NK-92 (cell line): ENCODE data around the gene RMC1.
"Not testable (repeated sequence)": the region's sequence is repeated elsewhere in the genome, so short reads cannot be mapped to it uniquely, and the experiment has no call there.

ENCODE experiments used
- DNase-seq: peaks from one replicate; lab custom pipeline; 2025; ENCODE audit not compliant: unreplicated experiment; lab: John Stamatoyannopoulos, UW

The RMC1 gene

DNA sequence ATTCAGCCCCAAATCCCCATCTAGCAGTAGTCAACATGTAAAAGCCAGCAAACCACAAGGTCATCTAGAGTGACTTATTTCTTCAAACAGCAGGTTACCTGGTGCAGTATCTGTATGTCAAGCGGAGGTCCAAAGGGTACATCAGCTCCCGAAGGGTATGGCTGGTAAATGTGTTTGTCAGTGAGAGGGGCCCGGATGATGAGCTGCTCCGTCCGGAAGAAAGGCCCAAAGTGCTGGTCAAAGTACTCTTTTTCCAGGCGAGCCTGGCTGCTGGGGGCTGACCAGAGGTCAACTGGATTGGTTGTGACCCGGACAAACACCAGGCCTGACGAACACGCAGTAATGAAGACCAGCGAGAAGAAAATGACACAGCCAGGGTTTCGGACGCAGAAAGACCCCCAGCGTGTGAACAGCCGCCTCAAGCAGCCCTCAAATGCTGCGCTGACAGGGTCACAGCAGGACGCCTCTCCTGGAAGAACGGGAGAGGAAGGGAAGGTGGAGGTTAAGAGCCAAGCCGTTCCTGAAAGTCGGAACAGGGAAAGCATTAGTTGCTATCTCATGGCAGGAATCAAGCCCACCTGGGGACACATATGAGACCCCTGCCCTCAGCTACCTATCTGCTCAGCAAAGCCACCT lies 53.0 kb downstream of the RMC1 start:
- DNase-seq = no peak

- not testable (repeated sequence) for DNase-seq
Observed at GRCh38 chr18:23557511-23557910, 54.2 kb downstream of the RMC1 start.

DNA sequence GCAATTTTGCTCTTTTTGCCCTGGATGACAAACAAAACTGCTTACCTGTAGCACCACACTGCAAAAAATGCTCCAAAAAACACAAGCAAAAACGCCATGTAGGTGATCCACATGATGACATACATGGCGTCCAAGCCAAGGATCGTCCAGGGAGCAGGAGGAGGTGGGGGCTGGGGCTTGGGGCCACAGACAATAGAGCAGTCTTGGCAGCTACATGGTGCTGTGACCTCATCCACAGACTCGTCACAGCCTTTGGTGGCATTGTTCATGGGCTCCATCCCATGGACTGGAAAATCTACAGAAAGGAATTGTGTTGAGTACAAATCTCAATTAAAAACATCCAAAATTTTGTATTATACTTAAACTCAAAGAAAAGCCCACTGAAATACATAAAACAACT lies 56.9 kb downstream of the RMC1 start:
- no peak for DNase-seq

DNA sequence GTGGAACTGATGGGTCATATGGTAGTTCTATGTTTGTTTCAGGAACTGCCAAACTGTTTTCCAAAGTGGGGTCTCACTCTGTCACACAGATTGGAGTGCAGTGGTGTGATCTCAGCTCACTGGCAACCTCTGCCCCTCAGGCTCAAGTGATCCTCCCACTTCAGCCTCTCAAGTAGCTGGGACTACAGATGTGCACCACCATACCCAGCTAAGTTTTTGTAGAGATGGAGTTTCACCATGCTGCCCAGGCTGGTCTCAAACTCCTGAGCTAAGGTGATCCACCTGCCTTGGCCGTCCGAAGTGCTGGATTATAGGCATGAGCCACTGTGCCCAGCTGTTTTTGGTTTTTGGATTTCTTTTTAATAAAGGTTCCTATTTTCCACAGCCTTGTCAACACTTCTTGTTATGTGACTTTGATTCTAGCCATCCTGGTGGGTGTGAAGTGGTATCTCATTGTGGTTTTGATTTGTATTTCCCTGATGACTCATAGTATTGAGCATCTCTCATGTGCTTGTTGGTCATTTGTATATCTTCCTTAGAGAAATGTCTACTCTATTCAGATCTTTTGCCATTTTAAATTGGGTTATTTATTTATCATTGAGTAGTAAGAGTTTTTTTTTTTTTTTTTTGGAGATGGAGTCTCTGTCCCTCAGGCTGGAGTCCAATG lies 60.2 kb downstream of the RMC1 start:
- no peak for DNase-seq

DNA sequence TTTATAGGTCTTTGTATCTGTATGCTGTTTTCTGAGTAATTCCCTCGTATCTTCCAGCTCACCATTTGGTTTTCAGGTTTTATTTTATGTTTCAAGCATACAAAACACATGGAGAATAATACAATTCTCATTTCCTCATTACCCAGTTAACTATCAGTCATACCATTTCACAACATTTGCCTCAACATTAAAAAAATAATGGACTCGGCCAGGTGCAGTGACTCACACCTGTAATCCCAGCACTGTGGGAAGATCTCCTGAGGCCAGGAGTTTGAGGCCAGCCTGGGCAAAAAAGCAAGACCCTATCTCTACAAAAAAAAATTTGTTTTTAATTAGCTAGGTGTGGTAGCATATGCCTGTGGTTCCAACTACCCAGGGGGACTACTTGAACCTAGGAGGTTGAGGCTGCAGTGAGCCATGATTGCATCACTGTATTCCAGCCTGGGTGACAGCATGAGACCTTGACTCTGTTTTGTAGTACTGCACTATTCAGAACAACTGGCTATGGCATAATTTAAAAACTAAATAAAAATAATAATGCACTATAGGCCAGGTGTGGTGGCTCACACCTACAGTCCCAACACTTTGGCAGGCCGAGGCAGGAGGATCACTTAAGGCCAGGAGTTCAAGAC lies 62.7 kb downstream of the RMC1 start:
- DNase-seq = no peak

DNA sequence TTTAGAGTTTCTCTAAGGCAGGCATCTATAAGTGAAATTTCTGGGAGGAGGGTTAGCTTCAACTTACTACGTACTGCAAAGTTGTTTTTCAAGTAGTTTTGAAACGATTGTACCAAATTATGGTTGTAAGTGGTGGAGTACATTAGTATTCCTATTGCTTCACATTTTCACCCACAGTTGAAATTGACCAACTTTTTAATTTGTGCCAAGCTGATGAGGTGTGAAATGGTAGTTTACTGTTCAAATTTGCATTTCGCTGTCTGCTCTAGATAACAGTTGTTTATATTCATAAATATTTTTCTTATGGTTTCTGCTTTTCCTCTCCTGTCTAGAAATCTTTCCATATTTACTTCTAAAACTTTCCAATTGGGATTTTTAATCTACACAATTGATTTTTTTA lies 64.4 kb downstream of the RMC1 start:
- DNase-seq = no peak

- DNase-seq = no peak
Observed at GRCh38 chr18:23568281-23569138, 65.2 kb downstream of the RMC1 start.

GRCh38 chr18:23569299-23570063 lies 66.2 kb downstream of the RMC1 start:
- DNase-seq = no peak

DNA sequence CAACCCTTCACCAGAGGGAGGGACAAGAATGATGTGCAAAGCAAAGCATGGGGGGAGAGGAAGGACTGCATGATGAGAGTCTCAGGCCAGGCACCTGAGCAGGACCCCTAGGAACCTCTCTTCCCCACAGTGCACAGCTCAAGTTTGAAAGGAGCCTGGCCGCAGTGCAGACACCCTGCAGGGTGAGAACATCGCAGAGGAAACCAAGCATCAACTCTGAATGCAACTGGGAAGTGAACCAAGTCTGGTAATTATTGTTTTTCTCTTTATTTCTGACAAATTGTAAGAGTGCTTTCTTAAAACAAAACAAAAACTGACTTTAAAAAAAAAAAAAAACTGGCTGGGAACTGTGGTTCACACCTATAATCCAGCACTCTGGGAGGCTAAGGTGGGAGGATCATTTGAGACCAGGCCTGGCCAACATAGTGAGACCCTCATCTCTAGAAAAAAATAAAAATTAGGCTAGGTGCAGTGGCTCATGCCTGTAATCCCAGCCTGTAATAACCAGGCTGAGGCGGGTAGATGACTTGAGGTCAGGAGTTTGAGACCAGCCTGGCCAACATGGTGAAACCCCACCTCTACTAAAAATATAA lies 67.7 kb downstream of the RMC1 start:
- DNase-seq = no peak

GRCh38 chr18:23572012-23572411 lies 68.7 kb downstream of the RMC1 start:
- DNase-seq = no peak

DNA sequence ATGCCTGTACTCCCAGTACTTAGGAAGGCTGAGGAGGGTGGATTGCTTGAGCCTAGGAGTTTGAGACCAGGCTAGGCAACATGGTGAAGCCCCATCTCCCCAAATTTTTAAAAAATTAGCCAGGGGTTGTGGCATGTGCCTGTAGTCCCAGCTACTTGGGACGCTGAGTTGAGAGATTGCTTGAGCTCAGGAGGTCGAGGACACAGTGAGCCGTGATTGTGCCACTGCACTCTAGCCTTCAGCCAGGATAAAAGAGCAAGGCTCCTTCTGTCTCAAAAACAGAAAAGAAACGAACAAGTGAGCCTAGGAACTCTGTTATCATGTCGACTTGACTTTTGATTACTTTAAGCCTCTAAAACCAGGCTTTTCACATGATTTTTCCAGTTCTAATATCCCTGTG lies 69.3 kb downstream of the RMC1 start:
- DNase-seq = no peak

- DNase-seq = no peak
Observed at GRCh38 chr18:23573020-23573419, 69.7 kb downstream of the RMC1 start.

DNA sequence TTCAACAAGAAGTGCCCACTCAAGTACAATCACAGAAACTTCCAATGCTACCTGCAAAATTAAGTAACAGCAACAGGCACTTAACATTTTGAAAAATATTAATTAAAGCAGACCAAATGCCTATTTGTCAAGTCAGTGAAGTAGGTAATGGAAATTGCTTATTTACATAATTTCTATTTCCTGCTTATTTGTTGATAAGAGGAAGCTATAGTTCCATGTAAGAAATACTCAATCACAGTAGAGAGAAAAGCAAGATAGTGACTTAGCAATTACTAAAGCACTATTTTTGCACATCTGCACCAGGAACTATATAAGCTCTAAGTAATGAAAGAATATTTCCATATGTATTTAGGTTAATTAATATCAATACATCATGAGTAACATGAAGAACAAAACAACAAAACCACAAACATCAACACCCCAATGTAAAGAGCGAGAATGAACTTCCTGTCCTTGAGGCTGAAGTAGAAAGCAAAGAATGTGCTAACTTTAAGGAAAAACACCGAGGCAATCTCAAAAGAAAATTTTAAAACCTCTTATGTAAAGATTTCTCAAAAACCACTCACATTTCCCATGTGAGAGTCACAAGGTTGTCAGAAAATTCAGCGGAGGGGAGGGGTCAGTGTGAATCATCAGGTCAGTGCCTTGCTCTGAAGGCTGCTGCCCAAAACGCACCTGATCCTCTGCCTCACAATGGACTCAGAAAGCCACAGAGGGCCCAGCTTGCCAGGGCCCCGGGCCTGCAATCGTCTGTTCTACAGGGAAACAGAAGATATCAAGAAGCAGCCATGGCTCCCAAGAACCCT lies 70.5 kb downstream of the RMC1 start:
- no peak for DNase-seq

DNA sequence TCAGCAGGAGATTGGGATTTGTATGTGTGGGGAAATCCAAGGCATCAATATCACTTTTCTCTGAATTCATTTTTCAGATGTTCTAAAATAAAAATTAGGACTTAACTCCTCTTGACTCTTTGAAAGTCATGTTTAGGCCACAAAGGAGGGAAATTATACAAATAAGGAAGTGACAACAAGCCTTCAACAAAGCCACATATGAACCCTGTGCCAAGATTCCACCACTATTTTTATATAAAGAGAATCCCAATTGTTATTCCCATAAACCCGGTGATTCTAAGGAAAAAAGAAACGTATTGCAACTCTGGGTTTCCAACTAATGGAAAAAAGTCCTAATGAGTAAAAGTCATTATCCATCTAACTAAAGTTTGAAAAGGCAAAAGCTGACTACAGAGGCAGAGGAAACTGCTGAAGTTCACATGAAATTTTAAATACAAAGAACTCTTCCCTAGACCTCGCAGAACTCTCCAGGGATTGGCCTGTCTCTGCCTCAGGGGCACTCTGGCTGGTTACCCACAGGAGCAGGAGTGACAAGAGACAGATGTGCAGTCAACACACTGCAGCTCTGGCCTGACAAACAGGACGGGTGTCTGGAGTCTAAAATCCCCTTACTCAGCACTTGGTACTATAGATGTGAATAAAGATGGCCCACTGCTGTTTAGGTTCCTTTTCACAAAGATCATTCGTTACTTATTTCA lies 71.4 kb downstream of the RMC1 start:
- no peak for DNase-seq

DNA sequence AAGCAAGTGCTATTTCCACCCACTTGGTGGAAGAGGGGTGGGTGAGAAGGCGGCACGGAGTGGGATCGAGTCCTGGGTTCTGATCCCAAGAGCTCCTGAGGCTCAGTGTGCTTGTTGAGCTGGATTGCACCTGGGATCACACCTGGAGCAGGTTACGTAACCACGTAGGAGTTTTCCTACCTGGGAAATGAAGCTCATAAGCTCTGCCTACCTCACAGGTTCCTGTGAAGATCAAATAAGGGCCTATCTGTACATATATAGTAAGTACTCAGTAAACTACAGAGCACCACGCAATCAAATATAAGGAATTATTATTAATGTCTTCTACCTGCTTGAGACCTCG lies 72.0 kb downstream of the RMC1 start:
- DNase-seq = no peak

DNA sequence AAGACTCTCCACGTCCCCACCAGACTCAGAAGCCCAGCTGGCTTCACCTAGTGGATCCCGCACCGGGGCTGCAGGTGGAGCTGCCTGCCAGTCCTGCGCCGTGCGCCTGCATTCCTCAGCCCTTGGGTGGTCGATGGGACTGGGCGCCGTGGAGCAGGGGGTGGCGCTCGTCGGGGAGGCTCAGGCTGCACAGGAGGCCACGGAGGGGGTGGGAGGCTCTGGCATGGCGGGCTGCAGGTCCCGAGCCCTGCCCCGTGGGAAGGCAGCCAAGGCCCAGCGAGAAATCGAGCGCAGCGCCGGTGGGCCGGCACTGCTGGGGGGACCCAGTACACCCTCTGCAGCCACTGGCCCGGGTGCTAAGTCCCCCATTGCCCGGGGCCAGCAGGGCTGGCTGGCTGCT lies 74.2 kb downstream of the RMC1 start:
- not testable (repeated sequence) for DNase-seq

DNA sequence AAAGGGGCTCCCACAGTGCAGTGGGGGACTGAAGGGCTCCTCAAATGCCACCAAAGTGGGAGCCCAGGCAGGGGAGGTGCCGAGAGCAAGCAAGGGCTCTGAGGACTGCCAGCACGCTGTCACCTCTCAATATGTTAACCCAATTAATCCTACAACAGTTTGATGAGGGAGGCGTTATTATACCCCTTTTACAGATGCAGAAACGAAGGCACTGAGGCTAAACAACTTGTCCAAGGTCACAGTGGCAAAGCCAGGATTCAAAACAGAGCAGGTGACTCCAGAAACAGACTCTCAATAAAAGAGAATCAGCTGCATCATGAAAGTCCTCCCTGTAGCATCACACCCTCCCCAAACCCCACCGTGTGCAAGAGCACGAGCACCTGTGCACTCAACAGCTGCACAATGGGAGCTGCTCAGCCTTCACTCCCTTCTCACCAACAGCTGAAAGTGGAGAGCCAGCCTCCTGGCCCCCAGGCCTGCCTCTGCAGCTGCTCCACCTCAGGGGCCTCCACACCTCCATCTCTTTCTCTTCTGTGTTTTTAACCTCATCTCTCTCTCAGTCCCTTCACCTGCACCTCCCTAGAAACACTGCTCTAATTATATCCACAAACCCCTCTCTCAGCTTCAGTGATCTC lies 74.9 kb downstream of the RMC1 start:
- no peak for DNase-seq

DNA sequence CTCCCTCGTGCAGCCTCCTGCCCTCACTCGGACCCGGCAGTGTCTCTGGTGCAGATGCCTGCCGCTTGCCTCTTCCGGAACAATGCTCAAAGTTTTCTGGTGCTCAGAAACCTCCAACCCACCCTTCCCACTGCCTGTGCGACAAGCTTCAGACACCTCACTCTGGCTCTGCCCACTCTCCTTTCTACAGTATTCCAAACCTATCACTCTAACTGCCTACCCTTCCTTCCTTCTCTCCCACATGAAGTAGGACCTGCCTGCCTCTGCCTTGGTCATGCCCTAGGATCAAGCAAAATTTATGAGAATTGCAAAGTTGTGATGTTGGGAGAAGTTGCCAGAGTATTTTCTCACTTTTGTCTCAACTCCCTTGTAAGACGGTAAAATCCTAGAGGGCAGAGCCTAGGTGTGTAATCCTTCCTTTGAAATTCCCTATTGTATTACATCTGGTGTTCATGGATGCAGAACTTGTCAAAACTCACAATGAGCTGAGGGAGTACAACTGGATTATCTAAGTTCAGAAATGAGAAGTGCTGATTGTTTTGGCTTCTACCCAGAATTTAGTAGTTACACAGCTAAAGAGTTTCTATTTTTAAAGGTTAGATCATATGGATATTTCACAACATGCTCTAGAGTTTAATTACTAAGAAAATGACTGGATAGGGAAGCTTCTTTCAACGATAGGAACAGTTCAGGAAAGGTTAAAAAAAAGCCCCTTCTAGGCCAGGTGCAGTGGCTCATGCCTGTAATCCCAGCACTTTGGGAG lies 75.8 kb downstream of the RMC1 start:
- no peak for DNase-seq
